GM21717 (cell line): ENCODE results near the gene PTTG1IP.

Experiments used
- ATAC-seq: cut with Tn5 transposase; IDR thresholded peaks from one replicate; pipeline ENCODE4 v1.9.1; 2021; ENCODE audit warnings: mild to moderate bottlenecking, moderate library complexity; ENCODE audit not compliant: unreplicated experiment

PTTG1IP gene

GRCh38 chr21:44898011-44898488, 24.6 kb upstream of the PTTG1IP start:
- ATAC-seq = no peak

- ATAC-seq = no peak
These were observed 24.0 kb upstream of the PTTG1IP start for GRCh38 chr21:44897326-44898010.

- no peak for ATAC-seq
These were observed 23.2 kb upstream of the PTTG1IP start for GRCh38 chr21:44896561-44897286.

- ATAC-seq = no peak
These were observed 22.4 kb upstream of the PTTG1IP start for GRCh38 chr21:44895859-44896258.

- no peak for ATAC-seq
These were observed 21.3 kb upstream of the PTTG1IP start for GRCh38 chr21:44894687-44895302.

GRCh38 chr21:44893948-44894656, 20.6 kb upstream of the PTTG1IP start:
- no peak for ATAC-seq

GRCh38 chr21:44893278-44893556, 19.7 kb upstream of the PTTG1IP start:
- no peak for ATAC-seq

GRCh38 chr21:44892536-44893277, 19.2 kb upstream of the PTTG1IP start:
- no peak for ATAC-seq

GRCh38 chr21:44892095-44892494, 18.6 kb upstream of the PTTG1IP start:
- no peak for ATAC-seq

- ATAC-seq = no peak
These were observed 18.1 kb upstream of the PTTG1IP start for GRCh38 chr21:44891631-44892031.

- no peak for ATAC-seq
These were observed 17.6 kb upstream of the PTTG1IP start for GRCh38 chr21:44890961-44891541.

- no peak for ATAC-seq
These were observed 16.9 kb upstream of the PTTG1IP start for GRCh38 chr21:44890338-44890931.

- ATAC-seq = no peak
These were observed 16.3 kb upstream of the PTTG1IP start for GRCh38 chr21:44889625-44890337.

GRCh38 chr21:44888581-44889550, 15.4 kb upstream of the PTTG1IP start:
- ATAC-seq = no peak

- ATAC-seq = no peak
These were observed 14.5 kb upstream of the PTTG1IP start for GRCh38 chr21:44887807-44888580.

GRCh38 chr21:44887126-44887806, 13.8 kb upstream of the PTTG1IP start:
- ATAC-seq = no peak
